NCI-H187 (cell line): ENCODE data around the gene SAMD15.
A peak's percentile ranks its signal among the peaks of the same experiment; 100 is the strongest.
"Not testable (repeated sequence)": the region's sequence is repeated elsewhere in the genome, so short reads cannot be mapped to it uniquely, and the experiment has no call there.

Experiments
- DNase-seq, 2 experiments: peaks; one replicate each; lab custom pipeline; 2025; lab: John Stamatoyannopoulos, UW

Gene SAMD15

GRCh38 chr14:77376771-77377501 lies at the start of gene SAMD15, which contains the start of gene TMED8:
SAMD15 (plus strand) TSS chr14:77377379; CDS start chr14:77377419, 40 bp downstream.
TMED8 (minus strand) TSS chr14:77377094; CDS start chr14:77377053, 41 bp downstream.
- peak; percentile 69 to 89 for DNase-seq

GRCh38 chr14:77329872-77330271 lies 47.3 kb upstream of the SAMD15 start:
- DNase-seq: no peak

GRCh38 chr14:77335576-77335975 lies 41.6 kb upstream of the SAMD15 start:
- DNase-seq: no peak

- not testable (repeated sequence) for DNase-seq
Measured at GRCh38 chr14:77337255-77337654, 39.9 kb upstream of the SAMD15 start.

GRCh38 chr14:77337880-77338279 lies 39.3 kb upstream of the SAMD15 start:
- DNase-seq: no peak

- no peak for DNase-seq
Measured at GRCh38 chr14:77338302-77338701, 38.9 kb upstream of the SAMD15 start.

GRCh38 chr14:77339407-77339806 lies 37.8 kb upstream of the SAMD15 start:
- no peak for DNase-seq

GRCh38 chr14:77340389-77340788 lies 36.8 kb upstream of the SAMD15 start:
- no peak for DNase-seq

GRCh38 chr14:77342726-77343397 lies 34.3 kb upstream of the SAMD15 start:
- no peak for DNase-seq

- DNase-seq: peak; percentile 34 to 42
Measured at GRCh38 chr14:77343662-77344061, 33.5 kb upstream of the SAMD15 start.

- DNase-seq: no peak
Measured at GRCh38 chr14:77344377-77344996, 32.7 kb upstream of the SAMD15 start.

GRCh38 chr14:77346495-77346894 lies 30.7 kb upstream of the SAMD15 start:
- no peak for DNase-seq

GRCh38 chr14:77347751-77348150 lies 29.4 kb upstream of the SAMD15 start:
- DNase-seq: no peak

- no peak for DNase-seq
Measured at GRCh38 chr14:77353469-77354141, 23.6 kb upstream of the SAMD15 start.

GRCh38 chr14:77355811-77356210 lies 21.4 kb upstream of the SAMD15 start:
- no peak for DNase-seq

- no peak for DNase-seq
Measured at GRCh38 chr14:77356899-77357298, 20.3 kb upstream of the SAMD15 start.

- no peak for DNase-seq
Measured at GRCh38 chr14:77359626-77360025, 17.6 kb upstream of the SAMD15 start.

- no peak for DNase-seq
Measured at GRCh38 chr14:77364146-77364545, 13.0 kb upstream of the SAMD15 start.

GRCh38 chr14:77369285-77369684 lies 7.9 kb upstream of the SAMD15 start:
- DNase-seq: no peak

GRCh38 chr14:77372304-77372841 lies 4.8 kb upstream of the SAMD15 start:
- no peak for DNase-seq

- DNase-seq: no peak
Measured at GRCh38 chr14:77375164-77375950, 1.8 kb upstream of the SAMD15 start.
